Calu3 (cell line): ENCODE measurements around the gene ZNF521. TPM values are rescaled to one million over a fixed set of nuclear protein-coding genes. Genes with fewer than 3 reads are reported as not detected.

Source experiments
- BruUV-seq: library from RNA; stranded (reverse); fragments of 400-500 nt; replicated peaks from 2 replicates; lab custom pipeline; 2021; lab: Mats Ljungman, UMichigan
- CTCF ChIA-PET: fragments of 300-600 bp; sonication (Branson Sonifier 250); formaldehyde crosslinking; loops from one replicate; lab custom pipeline; 2022; ENCODE audit warnings: antibody characterized with exemption; lab: Charles Lee
- DNase-seq: peaks from one replicate; pipeline ENCODE4 v3.0.0; 2022
- H3K27ac Mint-ChIP-seq: one replicate; pipeline ENCODE4 v1.8.0; 2022; ENCODE audit warnings: mixed read lengths; ENCODE audit not compliant: unreplicated experiment
- H3K27me3 Mint-ChIP-seq: one replicate; pipeline ENCODE4 v1.8.0; 2022; ENCODE audit warnings: mixed read lengths; ENCODE audit not compliant: unreplicated experiment
- H3K36me3 Mint-ChIP-seq: one replicate; pipeline ENCODE4 v1.8.0; 2022; ENCODE audit warnings: mild to moderate bottlenecking, moderate library complexity, mixed read lengths; ENCODE audit not compliant: insufficient read depth, unreplicated experiment
- H3K4me1 Mint-ChIP-seq: one replicate; pipeline ENCODE4 v1.8.0; 2022; ENCODE audit warnings: mild to moderate bottlenecking, low read depth, mixed read lengths; ENCODE audit not compliant: unreplicated experiment
- H3K4me3 Mint-ChIP-seq: one replicate; pipeline ENCODE4 v1.8.0; 2022; ENCODE audit warnings: mild to moderate bottlenecking, low read depth, moderate library complexity, mixed read lengths; ENCODE audit not compliant: unreplicated experiment
- H3K9me3 Mint-ChIP-seq: one replicate; pipeline ENCODE4 v1.8.0; 2022; ENCODE audit warnings: low read depth, mixed read lengths; ENCODE audit not compliant: unreplicated experiment
- intact Hi-C: fragments of 100-400 bp; cut with micrococcal nuclease; formaldehyde crosslinking; loops from one replicate; pipeline ENCODE4 v1.10.0; 2022; ENCODE audit not compliant: unreplicated experiment
- total RNA-seq: library from RNA; stranded (reverse); gene quantifications from 2 replicates; pipeline ENCODE4 v1.2.3, GENCODE V29; 2022
- TF ChIP-seq, protein P1 (sequence below): fragments of 200-600 bp; IDR thresholded peaks from one replicate; pipeline ENCODE4 v1.8.0; 2022; ENCODE audit warnings: antibody characterized with exemption; ENCODE audit not compliant: unreplicated experiment

The ZNF521 gene
- total RNA-seq, 1 experiment from 2014 or later = not detected

DNA sequence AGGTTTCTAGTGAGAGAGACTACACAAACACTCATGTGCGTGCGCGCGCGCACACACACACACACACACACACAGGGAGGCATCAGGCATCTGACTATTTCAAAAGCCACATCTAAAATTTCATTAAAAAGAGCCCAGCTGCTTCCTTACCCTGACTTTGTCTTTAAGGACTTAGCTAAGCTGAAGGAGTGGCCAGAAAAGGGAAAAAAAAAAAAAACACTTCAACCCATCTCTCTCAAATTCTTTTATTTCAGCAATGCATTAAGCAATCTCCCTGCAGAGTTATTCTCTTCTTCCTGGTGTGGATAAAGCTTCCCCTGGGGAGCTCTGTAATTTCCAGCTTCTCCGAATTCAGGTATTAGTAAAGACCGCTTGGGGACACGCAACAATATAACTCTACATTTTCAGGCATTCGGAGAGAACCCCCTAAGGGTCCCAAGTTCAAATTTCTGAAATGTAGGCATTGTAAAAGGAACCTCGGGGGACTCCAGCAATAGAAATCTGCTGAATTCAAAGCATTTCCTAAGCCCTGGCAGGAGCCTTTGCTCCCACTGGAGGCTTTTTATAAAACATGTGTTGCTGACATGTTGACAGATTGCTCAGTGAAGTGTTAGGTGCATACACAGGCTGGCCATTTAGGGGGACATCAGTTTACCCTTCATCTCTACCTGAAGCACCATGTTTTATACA is 67.0 kb downstream of the ZNF521 start:
- intact Hi-C loops = no loop called here
- Mint-ChIP-seq H3K4me3 (no peak overlapping the region), H3K36me3 (no peaks in the 10 kb centered on the region), H3K27me3 (peaks cover 34% of the 10 kb centered on the region), H3K27ac (no peak overlapping the region), H3K4me1 (no peaks in the 10 kb centered on the region), H3K9me3 (no peaks in the 10 kb centered on the region)
- no peak for DNase-seq
- no TSS peak for BruUV-seq
- CTCF ChIA-PET = no interaction called here
- TF ChIP-seq, protein P1, sequence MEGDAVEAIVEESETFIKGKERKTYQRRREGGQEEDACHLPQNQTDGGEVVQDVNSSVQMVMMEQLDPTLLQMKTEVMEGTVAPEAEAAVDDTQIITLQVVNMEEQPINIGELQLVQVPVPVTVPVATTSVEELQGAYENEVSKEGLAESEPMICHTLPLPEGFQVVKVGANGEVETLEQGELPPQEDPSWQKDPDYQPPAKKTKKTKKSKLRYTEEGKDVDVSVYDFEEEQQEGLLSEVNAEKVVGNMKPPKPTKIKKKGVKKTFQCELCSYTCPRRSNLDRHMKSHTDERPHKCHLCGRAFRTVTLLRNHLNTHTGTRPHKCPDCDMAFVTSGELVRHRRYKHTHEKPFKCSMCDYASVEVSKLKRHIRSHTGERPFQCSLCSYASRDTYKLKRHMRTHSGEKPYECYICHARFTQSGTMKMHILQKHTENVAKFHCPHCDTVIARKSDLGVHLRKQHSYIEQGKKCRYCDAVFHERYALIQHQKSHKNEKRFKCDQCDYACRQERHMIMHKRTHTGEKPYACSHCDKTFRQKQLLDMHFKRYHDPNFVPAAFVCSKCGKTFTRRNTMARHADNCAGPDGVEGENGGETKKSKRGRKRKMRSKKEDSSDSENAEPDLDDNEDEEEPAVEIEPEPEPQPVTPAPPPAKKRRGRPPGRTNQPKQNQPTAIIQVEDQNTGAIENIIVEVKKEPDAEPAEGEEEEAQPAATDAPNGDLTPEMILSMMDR = no peak

DNA sequence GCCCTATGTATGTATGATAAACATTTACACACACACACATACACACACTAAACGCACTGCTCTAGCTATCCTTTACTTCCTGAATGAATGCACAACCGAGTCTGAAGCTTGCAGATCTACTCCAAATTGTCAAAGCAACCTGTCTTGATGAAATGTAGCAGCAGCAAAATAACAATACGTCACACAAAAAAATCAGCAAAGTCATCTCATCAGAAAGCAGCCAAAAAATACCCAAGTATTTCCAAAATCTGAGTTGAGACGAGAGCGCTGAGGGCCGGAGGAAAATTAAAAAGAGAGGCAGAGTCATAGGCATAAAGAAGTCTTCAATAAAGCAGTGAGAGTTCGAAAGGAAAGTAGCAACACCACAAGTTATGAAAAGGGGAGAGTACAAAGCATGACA is 67.7 kb downstream of the ZNF521 start:
- TF ChIP-seq, protein P1 = no peak
- H3K4me3 Mint-ChIP-seq = no peak overlapping the region
- H3K27me3 Mint-ChIP-seq = peaks cover 40% of the 10 kb centered on the region
- no TSS peak for BruUV-seq
- CTCF ChIA-PET = no interaction called here
- DNase-seq = no peak
- no peaks in the 10 kb centered on the region for H3K4me1 Mint-ChIP-seq
- H3K9me3 Mint-ChIP-seq = no peaks in the 10 kb centered on the region
- intact Hi-C loops = no loop called here
- H3K27ac Mint-ChIP-seq = no peak overlapping the region
- H3K36me3 Mint-ChIP-seq = no peaks in the 10 kb centered on the region

DNA sequence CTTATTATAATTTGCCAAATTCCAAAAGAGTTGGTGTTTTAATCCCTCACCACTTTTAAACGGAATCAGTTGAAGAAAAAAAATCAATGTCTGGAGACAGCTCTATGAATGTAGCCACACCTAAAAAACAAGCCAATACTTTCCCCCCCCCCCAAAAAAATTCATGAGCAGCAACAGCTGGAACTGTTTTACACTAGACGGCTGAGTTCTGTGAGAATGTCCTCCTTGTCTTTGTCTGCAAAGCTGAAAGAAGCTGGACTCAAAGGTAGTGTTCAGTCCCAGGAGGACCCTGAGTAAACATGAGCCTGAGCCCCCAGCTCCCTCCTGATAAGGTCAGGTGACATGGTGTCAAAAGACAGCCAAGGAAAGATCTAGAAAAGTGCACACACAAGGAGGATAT is 68.2 kb downstream of the ZNF521 start:
- BruUV-seq = no TSS peak
- CTCF ChIA-PET = no interaction called here
- intact Hi-C loops = no loop called here
- TF ChIP-seq, protein P1 = no peak
- no peaks in the 10 kb centered on the region for H3K9me3 Mint-ChIP-seq
- H3K36me3 Mint-ChIP-seq = no peaks in the 10 kb centered on the region
- H3K27ac Mint-ChIP-seq = no peak overlapping the region
- DNase-seq = no peak
- peaks cover 42% of the 10 kb centered on the region for H3K27me3 Mint-ChIP-seq
- H3K4me1 Mint-ChIP-seq = no peaks in the 10 kb centered on the region
- H3K4me3 Mint-ChIP-seq = no peak overlapping the region

GRCh38 chr18:25282896-25283703 is 68.9 kb downstream of the ZNF521 start:
- Mint-ChIP-seq H3K4me1 (no peaks in the 10 kb centered on the region), H3K9me3 (no peaks in the 10 kb centered on the region), H3K27ac (no peak overlapping the region), H3K27me3 (peaks cover 49% of the 10 kb centered on the region), H3K4me3 (no peak overlapping the region), H3K36me3 (no peaks in the 10 kb centered on the region)
- DNase-seq = no peak
- TF ChIP-seq, protein P1 = no peak
- CTCF ChIA-PET = interaction anchor here (1.0 kb wide), 1 partner anchor 9 kb away, joined by 3 read pairs; no protein-coding TSS in a partner anchor
- intact Hi-C loops = no loop called here
- BruUV-seq = no TSS peak
